H4 (cell line): ENCODE data around the gene PPARG. TPM values are rescaled to one million over a fixed set of nuclear protein-coding genes. Genes with fewer than 3 reads are reported as not detected.
A peak's percentile ranks its signal among the peaks of the same experiment; 100 is the strongest.

Experiments used
- DNase-seq: peaks from one replicate; pipeline ENCODE4 v3.0.0-alpha.2; 2015; ENCODE audit warnings: low spot score
- total RNA-seq: library from RNA; depleted of rRNA; stranded (reverse); fragments of >200 nt; shearing (Covaris generic); gene quantifications from 2 replicates; pipeline ENCODE4 v1.2.3, GENCODE V29; 2014

The PPARG gene
- total RNA-seq, 1 experiment from 2014 or later = 36.8 TPM

GRCh38 chr3:12409684-12410596, 121.1 kb downstream of the PPARG start:
- DNase-seq = no peak

GRCh38 chr3:12413721-12414255, 124.9 kb downstream of the PPARG start:
- no peak for DNase-seq

- no peak for DNase-seq
Observed at GRCh38 chr3:12415014-12415680, 126.3 kb downstream of the PPARG start.

- no peak for DNase-seq
Observed at GRCh38 chr3:12416731-12417130, 127.9 kb downstream of the PPARG start.

GRCh38 chr3:12420393-12420792, 131.5 kb downstream of the PPARG start:
- DNase-seq = no peak

GRCh38 chr3:12421132-12421531, 132.3 kb downstream of the PPARG start:
- no peak for DNase-seq

GRCh38 chr3:12423131-12423530, 134.3 kb downstream of the PPARG start:
- no peak for DNase-seq

GRCh38 chr3:12423918-12424630, 135.2 kb downstream of the PPARG start:
- DNase-seq = peak; percentile 84

GRCh38 chr3:12424635-12425319, 135.9 kb downstream of the PPARG start:
- no peak for DNase-seq

- no peak for DNase-seq
Observed at GRCh38 chr3:12425850-12426579, 137.1 kb downstream of the PPARG start.

- DNase-seq = no peak
Observed at GRCh38 chr3:12427551-12427950, 138.7 kb downstream of the PPARG start.

- DNase-seq = no peak
Observed at GRCh38 chr3:12428126-12428525, 139.3 kb downstream of the PPARG start.

GRCh38 chr3:12430086-12430485, 141.2 kb downstream of the PPARG start:
- no peak for DNase-seq

GRCh38 chr3:12433823-12434222, 145.0 kb downstream of the PPARG start:
- DNase-seq = no peak

GRCh38 chr3:12436514-12437220, 147.8 kb downstream of the PPARG start:
- no peak for DNase-seq

GRCh38 chr3:12437221-12437605, 148.3 kb downstream of the PPARG start:
- no peak for DNase-seq

- no peak for DNase-seq
Observed at GRCh38 chr3:12437861-12438260, 149.0 kb downstream of the PPARG start.

GRCh38 chr3:12438318-12438717, 149.4 kb downstream of the PPARG start:
- DNase-seq = no peak

- no peak for DNase-seq
Observed at GRCh38 chr3:12439161-12439940, 150.5 kb downstream of the PPARG start.
